ENCODE measurements around the gene FAM171A1. TPM values are rescaled to one million over a fixed set of nuclear protein-coding genes. Genes with fewer than 3 reads are reported as not detected.

FAM171A1 gene
- total RNA-seq, 1 experiment from 2014 or later: 1.0 TPM

DNA sequence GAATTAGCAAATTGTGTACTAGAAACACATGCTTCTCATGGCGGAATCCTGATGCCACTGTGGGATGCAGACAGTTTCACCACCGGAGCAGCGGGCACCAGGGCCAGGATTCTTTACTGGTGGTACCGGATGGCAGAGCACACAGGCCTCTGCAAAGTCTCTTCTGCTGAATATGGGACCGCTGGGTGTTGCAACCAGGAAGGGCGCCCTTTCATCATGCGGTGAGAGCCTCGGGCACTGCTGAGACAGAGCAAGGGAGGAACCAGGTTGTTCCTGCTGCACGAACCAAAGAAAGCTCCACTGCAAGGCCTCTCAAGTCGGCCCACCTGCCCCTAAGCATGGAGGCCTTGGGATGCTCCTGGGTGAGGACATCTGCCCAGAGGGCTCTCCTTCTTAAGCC, 145.6 kb downstream of the FAM171A1 start:
- Mint-ChIP-seq H3K4me1 (ENCODE audit: low read depth, unreplicated experiment) (no peaks in the 10 kb centered on the region), H3K27ac (ENCODE audit: unreplicated experiment) (no peak overlapping the region), H3K27me3 (ENCODE audit: unreplicated experiment) (peaks cover 73% of the 10 kb centered on the region), H3K36me3 (ENCODE audit: insufficient read depth, unreplicated experiment) (no peaks in the 10 kb centered on the region), H3K9me3 (ENCODE audit: low read depth, unreplicated experiment) (peaks cover 6% of the 10 kb centered on the region), H3K4me3 (ENCODE audit: low read depth, unreplicated experiment) (no peak overlapping the region)
- intact Hi-C loops (cut with micrococcal nuclease; ENCODE audit: unreplicated experiment): no loop called here
- CTCF ChIA-PET: no interaction called here
- no peak for TF ChIP-seq CTCF (IDR thresholded peaks at IDR 0.05; ENCODE audit: unreplicated experiment)
- no peak for DNase-seq
- no TSS peak for BruUV-seq (replicated peaks)

- BruUV-seq (replicated peaks): no TSS peak
- intact Hi-C loops (cut with micrococcal nuclease; ENCODE audit: unreplicated experiment): no loop called here
- Mint-ChIP-seq H3K27me3 (ENCODE audit: unreplicated experiment) (peaks cover 74% of the 10 kb centered on the region), H3K4me3 (ENCODE audit: low read depth, unreplicated experiment) (no peak overlapping the region), H3K27ac (ENCODE audit: unreplicated experiment) (no peak overlapping the region), H3K4me1 (ENCODE audit: low read depth, unreplicated experiment) (no peaks in the 10 kb centered on the region), H3K36me3 (ENCODE audit: insufficient read depth, unreplicated experiment) (no peaks in the 10 kb centered on the region), H3K9me3 (ENCODE audit: low read depth, unreplicated experiment) (peaks cover 6% of the 10 kb centered on the region)
- no peak for DNase-seq
- CTCF ChIA-PET: no interaction called here
- TF ChIP-seq CTCF (IDR thresholded peaks at IDR 0.05; ENCODE audit: unreplicated experiment): no peak
Measured at GRCh38 chr10:15224948-15225347, 146.1 kb downstream of the FAM171A1 start.

DNA sequence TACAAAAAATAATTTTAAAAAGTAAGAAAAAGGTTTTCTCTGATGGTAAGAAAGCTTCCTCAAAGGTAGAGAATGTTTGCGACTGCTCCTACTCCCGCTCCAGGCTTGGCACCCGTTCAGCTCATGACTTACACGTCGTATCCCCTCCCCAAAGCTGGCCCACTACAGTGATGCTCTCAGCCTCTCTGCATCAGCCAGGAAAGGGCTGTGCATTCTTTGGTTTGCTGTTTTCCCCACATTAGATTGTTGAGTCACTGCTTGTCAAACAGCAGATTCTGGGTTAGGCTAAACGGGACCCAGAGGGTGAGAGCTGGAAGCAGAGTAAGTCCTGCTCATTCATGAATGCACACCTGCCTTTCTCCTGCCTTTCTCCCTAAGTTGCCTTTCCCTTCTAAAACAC, 147.9 kb downstream of the FAM171A1 start:
- peaks cover 3% of the 10 kb centered on the region for H3K9me3 Mint-ChIP-seq (ENCODE audit: low read depth, unreplicated experiment)
- H3K4me3 Mint-ChIP-seq (ENCODE audit: low read depth, unreplicated experiment): no peak overlapping the region
- no peaks in the 10 kb centered on the region for H3K4me1 Mint-ChIP-seq (ENCODE audit: low read depth, unreplicated experiment)
- no peak for TF ChIP-seq CTCF (IDR thresholded peaks at IDR 0.05; ENCODE audit: unreplicated experiment)
- DNase-seq: no peak
- H3K27me3 Mint-ChIP-seq (ENCODE audit: unreplicated experiment): peaks cover 64% of the 10 kb centered on the region
- H3K36me3 Mint-ChIP-seq (ENCODE audit: insufficient read depth, unreplicated experiment): no peaks in the 10 kb centered on the region
- no peak overlapping the region for H3K27ac Mint-ChIP-seq (ENCODE audit: unreplicated experiment)
- CTCF ChIA-PET: interaction anchor here (0.8 kb wide), 1 partner anchor 18 kb away, joined by 3 read pairs; no protein-coding TSS in a partner anchor
- intact Hi-C loops (cut with micrococcal nuclease; ENCODE audit: unreplicated experiment): no loop called here
- BruUV-seq (replicated peaks): no TSS peak

DNA sequence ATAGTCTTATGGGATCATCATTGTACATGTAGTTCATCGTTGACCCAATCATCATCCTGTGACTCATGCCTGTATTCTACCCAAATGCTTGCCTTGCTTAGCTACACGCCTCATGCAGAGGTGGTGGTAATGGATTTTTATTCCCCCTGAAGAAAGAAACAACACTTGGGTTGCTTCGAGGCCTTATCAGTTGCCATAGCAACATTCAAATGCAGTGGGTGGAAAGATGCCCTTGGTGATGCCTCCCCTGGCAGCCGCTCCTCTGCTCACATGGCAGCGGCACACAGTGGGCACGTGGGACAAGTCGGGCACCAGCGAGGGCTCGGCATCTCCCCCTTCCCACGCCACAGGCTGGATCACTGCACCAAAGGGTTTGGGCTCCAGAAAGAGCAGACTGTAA, 148.6 kb downstream of the FAM171A1 start:
- TF ChIP-seq CTCF (IDR thresholded peaks at IDR 0.05; ENCODE audit: unreplicated experiment): no peak
- no peaks in the 10 kb centered on the region for H3K4me1 Mint-ChIP-seq (ENCODE audit: low read depth, unreplicated experiment)
- no peaks in the 10 kb centered on the region for H3K36me3 Mint-ChIP-seq (ENCODE audit: insufficient read depth, unreplicated experiment)
- H3K4me3 Mint-ChIP-seq (ENCODE audit: low read depth, unreplicated experiment): no peak overlapping the region
- DNase-seq: no peak
- CTCF ChIA-PET: no interaction called here
- intact Hi-C loops (cut with micrococcal nuclease; ENCODE audit: unreplicated experiment): no loop called here
- no TSS peak for BruUV-seq (replicated peaks)
- no peak overlapping the region for H3K27ac Mint-ChIP-seq (ENCODE audit: unreplicated experiment)
- H3K27me3 Mint-ChIP-seq (ENCODE audit: unreplicated experiment): peaks cover 57% of the 10 kb centered on the region
- H3K9me3 Mint-ChIP-seq (ENCODE audit: low read depth, unreplicated experiment): peaks cover 3% of the 10 kb centered on the region

Data from Calu3 (cell line).